Naive B cell (primary cell): ENCODE measurements around the gene MYH4. TPM values are rescaled to one million over a fixed set of nuclear protein-coding genes. Genes with fewer than 3 reads are reported as not detected.

Experiments
- ATAC-seq, 2 donors: fragments of 150-1000 bp; cut with Tn5 transposase; 2 replicates each; pipeline ENCODE4 v1.10.0; 2021; ENCODE audit warnings: low read depth in 2 of 2, mild to moderate bottlenecking in 2 of 2, moderate library complexity in 2 of 2
- DNase-seq: peaks from one replicate; pipeline ENCODE4 v3.0.0; 2022
- H3K27ac Mint-ChIP-seq, 6 donors: one replicate each; pipeline ENCODE4 v1.8.0; 2020 to 2022; ENCODE audit warnings: mild to moderate bottlenecking in 6 of 6, mixed read lengths in 6 of 6, moderate library complexity in 5 of 6, inconsistent platforms in 2 of 6
- H3K27me3 Mint-ChIP-seq, 3 donors: one replicate each; pipeline ENCODE4 v1.8.0; 2021 to 2022; ENCODE audit warnings: mixed read lengths in 3 of 3, mild to moderate bottlenecking in 1 of 3
- H3K36me3 Mint-ChIP-seq, 2 donors: one replicate each; pipeline ENCODE4 v1.8.0; 2020 to 2022; ENCODE audit warnings: mixed read lengths in 2 of 2, inconsistent platforms in 1 of 2, mild to moderate bottlenecking in 1 of 2
- H3K4me1 Mint-ChIP-seq, 3 donors: one replicate each; pipeline ENCODE4 v1.8.0; 2020 to 2022; ENCODE audit warnings: mixed read lengths in 3 of 3, inconsistent platforms in 1 of 3, mild to moderate bottlenecking in 1 of 3, moderate library complexity in 1 of 3
- H3K4me3 Mint-ChIP-seq, 8 donors: one replicate each; pipeline ENCODE4 v1.8.0; 2020 to 2022; ENCODE audit warnings: mild to moderate bottlenecking in 8 of 8, mixed read lengths in 8 of 8, moderate library complexity in 8 of 8, inconsistent platforms in 2 of 8
- H3K9me3 Mint-ChIP-seq, 7 donors: one replicate each; pipeline ENCODE4 v1.8.0; 2020 to 2022; ENCODE audit warnings: mixed read lengths in 7 of 7, mild to moderate bottlenecking in 5 of 7, inconsistent platforms in 2 of 7, moderate library complexity in 1 of 7
- polyA plus RNA-seq, 6 donors: library from polyadenylated mRNA; unstranded; fragments of 300-500 nt; fragmentation: Illumina TruSeq; gene quantifications; one replicate each; pipeline ENCODE4 v1.2.3, GENCODE V29; 2021; ENCODE audit warnings: low read depth in 6 of 6

Gene MYH4
- polyA plus RNA-seq, 6 donors from 2014 or later: not detected

DNA sequence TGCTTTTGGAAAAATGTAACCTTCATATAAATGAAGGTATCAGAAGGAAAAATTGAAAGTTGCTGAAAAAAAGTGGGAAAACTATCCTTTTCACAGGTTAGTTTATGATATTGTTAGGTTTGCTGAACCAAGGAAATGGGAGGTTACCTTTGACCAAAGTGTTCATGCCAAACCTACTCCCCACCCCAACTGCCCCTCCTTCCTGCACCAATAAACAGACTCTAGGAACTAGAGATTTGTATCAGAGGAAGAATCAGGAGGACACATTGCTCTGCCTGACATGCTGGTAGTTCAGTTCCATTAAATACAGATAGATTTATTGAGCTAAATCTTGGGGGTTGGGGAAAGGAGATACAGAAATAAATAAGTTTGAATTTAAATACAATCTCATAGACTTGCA lies 65.8 kb downstream of the MYH4 start:
- Mint-ChIP-seq H3K4me3 (no peak overlapping the region), H3K36me3 (no peaks in the 10 kb centered on the region), H3K27me3 (peaks cover 11 to 21% (median 15%) of the 10 kb centered on the region in 3 donors)

DNA sequence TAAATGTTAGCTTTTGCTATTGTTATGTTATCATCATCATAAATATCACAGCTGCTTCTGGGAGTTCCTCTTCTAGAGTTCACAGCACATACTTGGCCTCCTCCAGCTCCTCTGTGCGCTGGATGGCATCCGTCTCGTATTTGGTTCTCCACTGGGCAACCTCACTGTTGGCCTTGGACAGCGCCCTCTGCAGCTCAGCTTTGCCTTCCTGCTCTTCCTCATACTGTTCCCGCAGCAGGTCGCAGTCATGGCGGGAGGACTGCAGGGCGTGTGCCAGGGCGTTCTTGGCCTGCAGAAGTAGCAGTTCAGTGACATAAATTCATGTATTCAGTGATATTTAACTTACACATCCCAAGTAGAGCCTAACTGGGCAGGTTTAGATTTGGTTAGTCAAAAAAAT lies 71.0 kb downstream of the MYH4 start:
- no peaks in the 10 kb centered on the region for H3K36me3 Mint-ChIP-seq
- H3K4me3 Mint-ChIP-seq: no peak overlapping the region
- H3K9me3 Mint-ChIP-seq: peaks cover 0 to 2% (median 0%) of the 10 kb centered on the region in 7 donors
- peaks cover 10 to 21% (median 14%) of the 10 kb centered on the region in 3 donors for H3K27me3 Mint-ChIP-seq
- no peaks in the 10 kb centered on the region for H3K4me1 Mint-ChIP-seq
- DNase-seq: no peak
- H3K27ac Mint-ChIP-seq: no peak overlapping the region
- ATAC-seq: no peak

More for the DNA sequence above, 65.8 kb downstream of the MYH4 start:
- ATAC-seq: no peak
- Mint-ChIP-seq H3K27ac (no peak overlapping the region), H3K4me1 (no peaks in the 10 kb centered on the region), H3K9me3 (peaks cover 0 to 2% (median 0%) of the 10 kb centered on the region in 7 donors)
- DNase-seq: no peak

DNA sequence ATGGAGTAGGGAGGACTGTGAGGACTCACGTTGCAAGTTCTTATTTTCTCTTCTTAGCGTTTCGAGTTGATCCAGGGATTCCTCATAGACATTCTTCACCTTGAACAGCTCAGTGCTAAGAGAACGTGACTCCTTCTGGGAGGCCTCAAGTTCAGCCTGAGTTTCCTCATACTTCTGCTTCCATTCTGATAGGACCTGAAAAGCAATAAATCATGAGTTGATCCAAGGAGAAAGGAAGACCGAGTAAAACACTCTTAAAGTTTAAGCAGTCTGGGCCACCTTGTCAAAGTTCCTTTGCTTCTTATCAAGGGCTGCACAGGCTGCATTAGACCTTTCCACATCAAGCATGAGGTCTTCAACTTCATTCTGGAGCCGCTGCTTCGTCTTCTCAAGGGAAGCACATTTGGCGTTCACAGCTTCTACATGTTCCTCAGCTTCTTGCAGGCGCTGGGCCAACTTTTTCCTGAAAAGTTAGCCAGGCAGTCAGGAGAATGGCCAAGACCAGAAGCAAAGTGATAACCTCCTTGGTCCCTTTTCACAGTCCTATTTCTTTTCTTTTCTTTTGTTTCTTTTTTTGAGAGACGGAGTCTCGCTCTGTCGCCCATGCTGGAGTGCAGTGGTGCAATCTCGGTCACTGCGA lies 72.7 kb downstream of the MYH4 start:
- no peak for DNase-seq
- no peak for ATAC-seq
- peaks cover 16 to 36% (median 19%) of the 10 kb centered on the region in 3 donors for H3K27me3 Mint-ChIP-seq
- no peaks in the 10 kb centered on the region for H3K4me1 Mint-ChIP-seq
- peaks cover 0 to 2% (median 0%) of the 10 kb centered on the region in 7 donors for H3K9me3 Mint-ChIP-seq
- H3K4me3 Mint-ChIP-seq: no peak overlapping the region
- H3K36me3 Mint-ChIP-seq: no peaks in the 10 kb centered on the region
- no peak overlapping the region for H3K27ac Mint-ChIP-seq

DNA sequence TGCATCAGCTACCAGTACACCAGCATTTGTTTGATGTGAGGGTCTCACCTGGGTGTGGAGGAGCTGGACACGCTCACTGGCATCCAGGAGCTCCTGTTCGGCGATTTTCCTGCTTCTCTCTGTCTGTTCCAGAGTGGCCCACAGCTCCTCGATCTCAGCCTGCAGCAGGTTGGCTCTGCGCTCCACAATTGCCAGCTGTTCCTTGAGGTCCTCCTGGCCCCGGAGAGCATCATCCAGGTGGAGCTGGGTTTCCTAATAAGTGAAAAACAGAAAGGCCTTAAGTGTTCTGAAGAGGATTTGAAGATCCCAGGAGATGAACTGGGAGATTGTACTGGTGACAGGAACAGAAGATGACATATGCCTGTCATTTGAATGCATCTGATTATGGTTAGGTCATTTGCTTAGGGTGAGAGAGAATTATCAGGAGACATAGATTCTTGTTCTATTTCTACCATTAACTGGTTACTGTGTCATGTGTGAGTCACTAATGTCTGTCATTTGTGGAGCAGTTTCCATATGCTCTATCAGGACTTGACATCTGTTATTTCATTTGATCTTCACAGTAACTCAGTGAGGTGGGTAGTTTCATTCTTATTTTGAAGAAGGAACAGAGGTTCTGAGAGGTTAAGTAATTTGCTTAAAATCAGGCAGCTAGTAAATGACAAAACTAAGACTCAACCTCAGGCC lies 75.0 kb downstream of the MYH4 start:
- H3K9me3 Mint-ChIP-seq: peaks cover 0 to under 1% (median 0%) of the 10 kb centered on the region in 7 donors
- H3K4me1 Mint-ChIP-seq: no peaks in the 10 kb centered on the region
- ATAC-seq (no peak), DNase-seq (no peak)
- H3K27ac Mint-ChIP-seq: no peak overlapping the region
- H3K36me3 Mint-ChIP-seq: no peaks in the 10 kb centered on the region
- H3K27me3 Mint-ChIP-seq: peaks cover 18 to 31% (median 27%) of the 10 kb centered on the region in 3 donors
- no peak overlapping the region for H3K4me3 Mint-ChIP-seq

Other genes starting within 250 kb of the MYH4 start
- gene MYH13, start 96.6 kb downstream of the MYH4 start, polyA plus RNA-seq: not detected
- gene MYH8, start 47.6 kb downstream of the MYH4 start, polyA plus RNA-seq: not detected
- not detected for gene MYH1, start 49.0 kb upstream of the MYH4 start, polyA plus RNA-seq
- not detected for gene MYH2, start 80.1 kb upstream of the MYH4 start, polyA plus RNA-seq
- under 1 TPM in 4 of 6 donors, not detected in 2; 0.41 to 0.78 (median 0.60) TPM for gene MYH3, start 187.8 kb upstream of the MYH4 start, polyA plus RNA-seq
- 10 to 100 TPM in 5 of 6 donors, 1 to 10 TPM in 1; 9.7 to 16.5 (median 13.9) TPM for gene SCO1, start 228.0 kb upstream of the MYH4 start, polyA plus RNA-seq
- gene ADPRM, start 228.0 kb upstream of the MYH4 start, polyA plus RNA-seq: 100 to 1,000 TPM in 2 of 6 donors, 10 to 100 TPM in 4; 81.3 to 128 (median 94.1) TPM